PC-3 (cell line): Measurements from ENCODE around the gene IRAK1BP1. TPM values are rescaled to one million over a fixed set of nuclear protein-coding genes. Genes with fewer than 3 reads are reported as not detected.

Experiments used
- ATAC-seq: fragments of 200-7000 bp; cut with Tn5 transposase; 2 replicates; pipeline ENCODE4 v1.9.1; 2020; ENCODE audit warnings: mild to moderate bottlenecking, moderate library complexity
- BruUV-seq: library from RNA; stranded (reverse); fragments of 400-500 nt; replicated peaks from 2 replicates; lab custom pipeline; 2021; lab: Mats Ljungman, UMichigan
- CTCF ChIA-PET: fragments of 300-600 bp; sonication (Branson Sonifier 250); formaldehyde crosslinking; loops from one replicate; lab custom pipeline; 2022; ENCODE audit warnings: antibody characterized with exemption; lab: Charles Lee
- POLR2A ChIA-PET: fragments of 300-600 bp; sonication (Branson Sonifier 250); formaldehyde crosslinking; loops from one replicate; lab custom pipeline; 2022; ENCODE audit warnings: antibody characterized with exemption; ENCODE audit not compliant: unreplicated experiment; lab: Charles Lee
- DNase-seq: peaks from one replicate; pipeline ENCODE4 v3.0.0-alpha.2; 2015
- H2AFZ ChIP-seq: fragments of 300-600 bp; sonication (generic); 2 replicates; pipeline ENCODE4 v1.6.0; 2016; ENCODE audit warnings: antibody characterized with exemption, low read length
- H3F3A ChIP-seq: fragments of 300-600 bp; sonication (generic); one replicate; pipeline ENCODE4 v1.6.0; 2017; ENCODE audit warnings: antibody characterized with exemption, low read length, control low read depth, mild to moderate bottlenecking; ENCODE audit not compliant: unreplicated experiment
- H3K27ac ChIP-seq: fragments of 300-600 bp; sonication (generic); 2 replicates; pipeline ENCODE4 v1.5.1; 2016; ENCODE audit warnings: mild to moderate bottlenecking, low read length
- H3K27me3 ChIP-seq: fragments of 300-600 bp; sonication (generic); 2 replicates; pipeline ENCODE4 v1.6.1; 2016; ENCODE audit warnings: low read length, mixed read lengths
- H3K36me3 ChIP-seq: fragments of 300-600 bp; sonication (generic); 2 replicates; pipeline ENCODE4 v1.6.1; 2016; ENCODE audit warnings: low read depth, mixed run types, low read length, mixed read lengths
- H3K4me1 ChIP-seq: fragments of 300-600 bp; sonication (generic); 2 replicates; pipeline ENCODE4 v1.5.1; 2016; ENCODE audit warnings: low read length; ENCODE audit not compliant: insufficient read depth
- H3K4me2 ChIP-seq: fragments of 300-600 bp; sonication (generic); 2 replicates; pipeline ENCODE4 v1.6.0; 2016; ENCODE audit warnings: low read length
- H3K4me3 ChIP-seq: fragments of 300-600 bp; sonication (generic); 2 replicates; pipeline ENCODE4 v1.5.1; 2016; ENCODE audit warnings: mild to moderate bottlenecking, low read length, mixed read lengths
- H3K79me2 ChIP-seq: fragments of 300-600 bp; sonication (generic); 2 replicates; pipeline ENCODE4 v1.6.1; 2017; ENCODE audit warnings: low read length, mixed read lengths
- H3K9ac ChIP-seq: fragments of 300-600 bp; sonication (generic); 2 replicates; pipeline ENCODE4 v1.6.0; 2016; ENCODE audit warnings: mild to moderate bottlenecking, low read length
- H3K9me2 ChIP-seq: fragments of 300-600 bp; sonication (generic); replicated peaks from 2 replicates; pipeline ENCODE4 v1.6.1; 2016; ENCODE audit warnings: mixed run types, low read length, mixed read lengths
- H3K9me3 ChIP-seq: fragments of 300-600 bp; sonication (generic); 2 replicates; pipeline ENCODE4 v1.6.1; 2016; ENCODE audit warnings: low read length, mixed read lengths
- H4K20me1 ChIP-seq: fragments of 300-600 bp; sonication (generic); 2 replicates; pipeline ENCODE4 v1.6.1; 2016; ENCODE audit warnings: low read length, mixed read lengths
- CTCF ChIP-seq: fragments of 300-600 bp; sonication (generic); conservative IDR thresholded peaks from 2 replicates; pipeline ENCODE4 v1.5.1; 2017; ENCODE audit warnings: antibody characterized with exemption, low read depth, mild to moderate bottlenecking, low read length
- EZH2 ChIP-seq: fragments of 300-600 bp; sonication (generic); IDR thresholded peaks from one replicate; pipeline ENCODE4 v1.6.1; 2017; ENCODE audit warnings: antibody characterized with exemption, mild to moderate bottlenecking, low read length; ENCODE audit not compliant: unreplicated experiment
- EZH2phosphoT487 ChIP-seq: fragments of 300-600 bp; sonication (generic); IDR thresholded peaks from 2 replicates; pipeline ENCODE4 v1.6.1; 2018; ENCODE audit warnings: mild to moderate bottlenecking, antibody characterized with exemption, low read length, borderline replicate concordance
- intact Hi-C: fragments of 100-400 bp; cut with micrococcal nuclease; formaldehyde crosslinking; loops from 2 replicates; pipeline ENCODE4 v1.9.0; 2023
- total RNA-seq: library from RNA; depleted of rRNA; stranded (reverse); fragments of >200 nt; gene quantifications from 2 replicates; pipeline ENCODE4 v1.2.3, GENCODE V29; 2014; rRNA removed

Gene IRAK1BP1
- total RNA-seq, 1 experiment from 2014 or later, result 3.4 TPM

- no peaks in the 10 kb centered on the region for H3K9me2 ChIP-seq
- BruUV-seq, result no TSS peak
- intact Hi-C loops, result no loop called here
These were observed 81.4 kb downstream of the IRAK1BP1 start for GRCh38 chr6:78948785-78949184.

GRCh38 chr6:78952362-78952761 is 85.0 kb downstream of the IRAK1BP1 start:
- TF ChIP-seq EZH2phosphoT487, result no peak
- TF ChIP-seq EZH2, result no peak
- TF ChIP-seq CTCF, result no peak
- ChIA-PET CTCF (no interaction called here), POLR2A (no interaction called here)
- Histone ChIP-seq H3K9me2 (no peaks in the 10 kb centered on the region), H3F3A (no peaks in the 10 kb centered on the region), H3K4me3 (no peak overlapping the region), H3K4me1 (no peaks in the 10 kb centered on the region), H4K20me1 (no peaks in the 10 kb centered on the region), H3K9me3 (no peaks in the 10 kb centered on the region), H2AFZ (no peak overlapping the region), H3K9ac (no peak overlapping the region), H3K79me2 (no peaks in the 10 kb centered on the region), H3K36me3 (peaks cover 47% of the 10 kb centered on the region), H3K27me3 (no peaks in the 10 kb centered on the region), H3K4me2 (no peak overlapping the region), H3K27ac (no peak overlapping the region)
- no peak for ATAC-seq
- BruUV-seq, result no TSS peak
- intact Hi-C loops, result no loop called here
- DNase-seq, result no peak

More at GRCh38 chr6:78948785-78949184, 81.4 kb downstream of the IRAK1BP1 start:
- Histone ChIP-seq H3K79me2 (no peaks in the 10 kb centered on the region), H3K9ac (no peak overlapping the region), H3F3A (no peaks in the 10 kb centered on the region), H3K27me3 (no peaks in the 10 kb centered on the region), H3K4me2 (no peak overlapping the region), H3K27ac (no peak overlapping the region), H4K20me1 (no peaks in the 10 kb centered on the region), H2AFZ (no peak overlapping the region), H3K9me3 (no peaks in the 10 kb centered on the region), H3K36me3 (peaks cover 63% of the 10 kb centered on the region), H3K4me1 (no peaks in the 10 kb centered on the region), H3K4me3 (no peak overlapping the region)
- ChIA-PET CTCF (no interaction called here), POLR2A (no interaction called here)
- no peak for TF ChIP-seq CTCF
- TF ChIP-seq EZH2phosphoT487, result no peak
- no peak for TF ChIP-seq EZH2
- ATAC-seq (no peak), DNase-seq (no peak)

Other genes with a start within 250 kb of the IRAK1BP1 start
- gene PHIP, start 210.7 kb downstream of the IRAK1BP1 start, total RNA-seq, result 20.8 and 21.2 TPM in 2 replicates